GM21786 (cell line): ENCODE results near the gene INS.

Experiments
- ATAC-seq: cut with Tn5 transposase; IDR thresholded peaks from one replicate; pipeline ENCODE4 v1.9.1; 2021; ENCODE audit not compliant: unreplicated experiment

The INS gene

DNA sequence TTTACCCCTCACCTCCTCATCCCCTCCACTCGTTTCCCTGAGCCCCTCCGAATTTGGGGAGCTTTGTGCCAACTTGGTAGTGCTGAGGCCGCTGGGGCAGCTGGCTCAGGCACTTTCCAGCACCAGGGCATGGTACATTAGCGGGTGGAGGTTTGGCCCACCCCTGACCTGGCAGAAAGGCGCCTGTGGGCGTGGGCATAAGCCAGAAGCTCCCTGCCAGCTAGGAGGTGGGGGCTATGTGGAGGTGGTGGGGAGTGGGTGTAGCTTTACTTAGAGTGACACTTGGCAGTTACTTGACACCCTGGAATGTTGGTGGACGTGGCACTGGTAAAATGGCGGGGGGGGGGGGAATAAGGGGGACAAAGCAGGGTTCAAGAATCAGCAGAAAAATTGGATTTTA lies 11.5 kb downstream of the INS start:
- no peak for ATAC-seq

DNA sequence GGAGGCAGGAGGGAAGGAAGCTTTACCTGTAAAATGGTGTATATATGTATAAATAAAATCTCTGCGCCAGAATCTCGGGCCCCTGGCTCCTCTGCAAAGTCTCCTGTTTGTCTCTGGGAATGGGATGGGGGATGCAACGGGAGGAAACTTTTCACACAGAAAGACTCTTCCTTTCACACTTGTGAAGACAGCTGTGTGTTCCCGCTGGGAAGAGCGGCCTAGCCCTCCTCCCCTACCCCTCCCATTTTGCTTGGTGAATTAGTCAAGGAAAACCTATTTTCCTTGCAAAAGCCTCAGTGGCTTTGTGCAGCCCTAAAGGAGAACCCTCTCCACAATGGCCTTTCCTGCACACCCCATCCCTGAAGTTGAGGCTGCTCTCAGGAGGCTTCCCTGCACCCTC lies 12.4 kb downstream of the INS start:
- ATAC-seq, result no peak

DNA sequence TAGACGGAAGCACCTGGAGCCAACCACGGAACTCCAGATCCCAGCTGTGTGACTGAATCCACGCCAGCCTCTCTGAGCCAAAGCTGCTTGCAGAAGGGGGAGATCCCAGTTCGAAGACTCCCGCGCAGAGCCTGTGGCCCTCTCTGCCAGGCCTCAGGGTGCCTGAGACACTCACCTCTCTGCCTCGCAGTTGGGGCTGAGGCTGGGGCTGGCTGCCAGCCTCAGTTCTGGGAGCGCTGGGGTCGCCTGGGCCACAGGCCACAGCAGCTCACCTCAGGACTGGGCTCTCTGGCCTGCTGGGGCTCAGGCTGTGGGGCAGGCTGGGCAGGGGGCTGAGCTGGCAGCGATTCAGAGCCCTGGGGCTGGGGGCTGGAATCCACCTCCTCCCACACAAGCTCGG lies 13.6 kb downstream of the INS start:
- no peak for ATAC-seq

DNA sequence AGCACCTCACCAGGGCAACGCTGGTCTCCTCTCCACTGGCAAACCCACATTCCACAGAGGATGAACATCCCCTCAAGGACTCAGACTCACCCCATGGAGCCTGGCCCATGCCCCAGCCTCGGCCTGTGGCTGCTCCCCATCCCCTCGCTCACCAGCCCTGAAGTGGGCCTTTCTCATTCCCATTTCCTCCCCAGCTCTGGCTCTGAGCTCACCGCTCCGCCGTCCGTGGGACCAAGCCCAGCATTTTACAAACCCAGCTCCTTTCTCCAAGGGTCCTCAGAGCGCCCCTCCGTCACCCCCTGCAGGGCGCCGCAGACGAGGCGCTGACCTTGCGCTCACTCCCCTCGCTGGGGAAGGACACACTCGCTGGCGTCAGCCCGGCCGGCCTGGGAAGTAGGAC lies 15.0 kb downstream of the INS start:
- ATAC-seq, result no peak

DNA sequence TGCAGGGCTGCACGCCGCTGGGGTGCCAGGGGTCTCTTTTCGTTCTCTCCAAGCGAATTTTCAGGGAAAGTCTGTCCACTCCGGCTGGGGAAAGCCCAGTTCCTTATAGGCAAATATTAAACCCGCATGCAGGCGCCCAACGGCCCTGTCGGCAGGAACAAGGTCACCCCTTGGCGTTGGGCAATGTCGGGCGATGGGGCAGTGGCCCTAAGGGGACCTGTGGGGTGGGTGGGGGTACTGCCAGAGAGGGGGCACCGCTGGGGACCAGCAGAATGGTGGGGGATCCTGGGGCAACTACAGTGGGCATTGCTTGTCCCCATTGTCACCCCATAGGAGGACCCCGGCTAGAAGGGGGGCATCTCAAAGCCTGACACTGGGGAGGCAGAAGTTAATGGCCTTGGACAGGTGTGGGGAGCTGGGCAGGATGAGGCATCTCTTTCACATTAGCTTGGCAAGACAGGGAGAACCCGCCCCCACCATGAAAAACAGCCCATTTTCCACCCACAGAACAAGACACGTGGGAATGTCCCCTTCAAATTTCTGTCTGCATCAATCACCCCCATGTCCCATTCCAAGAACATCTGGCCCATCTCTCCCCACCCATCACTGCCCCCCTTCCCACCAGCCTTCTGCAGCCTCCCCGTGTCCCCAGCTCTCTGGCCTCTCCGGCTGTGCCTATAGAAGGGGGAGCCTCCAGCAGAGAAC lies 16.3 kb downstream of the INS start:
- no peak for ATAC-seq

DNA sequence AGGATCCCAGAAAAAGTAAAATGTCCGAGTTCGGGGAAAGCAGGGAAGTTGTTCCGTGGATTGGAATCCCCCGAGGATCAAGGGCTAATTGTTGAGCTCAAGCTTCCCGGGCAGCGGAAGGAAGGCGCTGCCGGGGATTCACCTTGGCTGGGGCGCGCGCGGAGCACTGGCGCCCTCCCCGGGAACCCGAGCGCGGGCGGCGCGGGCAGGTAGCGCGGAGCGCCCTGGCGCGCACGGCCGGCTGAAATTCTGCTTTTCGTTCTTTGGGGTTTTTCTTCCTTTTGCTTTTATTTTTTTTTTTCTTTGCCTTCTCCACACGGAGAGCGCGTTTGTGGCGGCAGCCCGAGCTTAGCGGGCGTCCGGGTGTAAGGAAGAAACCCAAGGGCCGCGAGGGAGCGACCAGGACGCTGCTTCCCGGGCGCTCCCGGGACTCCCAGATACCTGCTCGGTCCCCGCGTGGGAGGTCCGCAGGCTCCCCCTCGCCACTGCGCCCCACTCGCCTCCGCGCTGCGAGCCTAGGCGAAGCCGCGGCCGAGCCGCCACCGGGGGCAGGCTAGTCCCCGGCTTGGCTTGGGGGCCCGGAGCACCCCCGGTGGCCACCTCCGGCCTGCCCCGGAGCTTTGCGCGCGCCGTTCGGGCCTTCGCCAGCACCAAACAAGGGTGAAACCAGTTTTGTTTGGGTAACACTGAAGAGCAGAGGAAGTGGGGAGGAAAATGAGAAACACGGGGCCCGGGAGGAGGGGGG lies 17.0 kb downstream of the INS start:
- no peak for ATAC-seq

DNA sequence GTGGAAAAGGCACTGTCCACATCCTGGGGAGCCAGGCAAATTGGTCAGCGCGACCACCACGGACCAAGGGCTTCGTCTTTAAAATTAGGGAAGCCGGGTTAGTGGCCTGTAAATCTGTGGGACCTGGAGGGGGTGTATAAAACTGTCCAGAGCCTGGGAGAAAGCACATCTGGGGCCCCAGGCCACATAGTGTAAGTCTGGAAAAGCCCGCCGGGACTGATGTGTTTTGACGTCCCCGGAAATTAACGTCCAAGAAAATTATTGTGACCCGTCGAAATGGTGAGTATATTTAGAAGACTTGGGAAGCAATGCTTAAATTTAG lies 17.6 kb downstream of the INS start:
- ATAC-seq, result no peak

DNA sequence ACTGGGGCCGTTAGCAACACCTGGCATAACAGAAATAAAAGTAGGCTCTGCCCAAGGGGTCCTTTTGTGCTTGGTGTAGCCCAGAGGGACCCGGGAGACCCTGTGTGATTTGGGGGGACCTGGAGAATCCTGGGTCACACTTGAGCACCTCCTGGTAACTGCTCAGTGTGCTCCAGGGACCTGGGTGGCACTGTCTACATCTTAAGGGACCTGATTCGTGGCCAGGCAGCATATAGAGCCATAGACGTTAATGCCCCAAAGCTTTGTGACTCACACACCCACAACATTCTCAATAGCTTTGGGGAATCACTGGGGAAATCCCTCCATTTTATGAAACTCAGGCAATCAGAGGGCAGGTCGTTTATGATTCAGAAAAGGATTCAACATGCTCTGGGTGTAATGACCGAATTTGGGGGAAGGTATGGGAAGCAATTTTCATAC lies 18.2 kb downstream of the INS start:
- no peak for ATAC-seq

DNA sequence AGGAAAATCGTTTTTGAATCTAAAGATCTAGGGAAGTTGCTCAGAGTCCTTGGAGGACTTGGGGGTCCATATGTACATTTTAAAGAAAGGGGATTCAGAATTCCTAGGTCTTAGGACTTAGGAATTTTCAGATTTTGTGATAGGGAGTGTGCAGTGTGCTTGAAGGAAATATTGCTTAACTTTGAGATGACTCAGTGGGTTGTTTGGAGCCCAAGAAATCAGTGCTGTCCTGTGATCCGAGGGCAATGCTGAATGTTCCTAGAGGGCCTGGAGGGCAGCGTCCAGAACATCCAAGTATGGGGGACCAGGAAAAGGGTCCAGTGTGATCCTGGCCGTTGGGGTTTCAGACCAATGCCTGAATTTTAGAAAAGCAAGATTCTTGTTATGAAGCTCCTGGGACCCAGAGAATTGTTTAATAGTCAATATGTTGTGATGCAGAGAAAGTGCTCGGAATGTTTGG lies 18.7 kb downstream of the INS start:
- ATAC-seq, result no peak

DNA sequence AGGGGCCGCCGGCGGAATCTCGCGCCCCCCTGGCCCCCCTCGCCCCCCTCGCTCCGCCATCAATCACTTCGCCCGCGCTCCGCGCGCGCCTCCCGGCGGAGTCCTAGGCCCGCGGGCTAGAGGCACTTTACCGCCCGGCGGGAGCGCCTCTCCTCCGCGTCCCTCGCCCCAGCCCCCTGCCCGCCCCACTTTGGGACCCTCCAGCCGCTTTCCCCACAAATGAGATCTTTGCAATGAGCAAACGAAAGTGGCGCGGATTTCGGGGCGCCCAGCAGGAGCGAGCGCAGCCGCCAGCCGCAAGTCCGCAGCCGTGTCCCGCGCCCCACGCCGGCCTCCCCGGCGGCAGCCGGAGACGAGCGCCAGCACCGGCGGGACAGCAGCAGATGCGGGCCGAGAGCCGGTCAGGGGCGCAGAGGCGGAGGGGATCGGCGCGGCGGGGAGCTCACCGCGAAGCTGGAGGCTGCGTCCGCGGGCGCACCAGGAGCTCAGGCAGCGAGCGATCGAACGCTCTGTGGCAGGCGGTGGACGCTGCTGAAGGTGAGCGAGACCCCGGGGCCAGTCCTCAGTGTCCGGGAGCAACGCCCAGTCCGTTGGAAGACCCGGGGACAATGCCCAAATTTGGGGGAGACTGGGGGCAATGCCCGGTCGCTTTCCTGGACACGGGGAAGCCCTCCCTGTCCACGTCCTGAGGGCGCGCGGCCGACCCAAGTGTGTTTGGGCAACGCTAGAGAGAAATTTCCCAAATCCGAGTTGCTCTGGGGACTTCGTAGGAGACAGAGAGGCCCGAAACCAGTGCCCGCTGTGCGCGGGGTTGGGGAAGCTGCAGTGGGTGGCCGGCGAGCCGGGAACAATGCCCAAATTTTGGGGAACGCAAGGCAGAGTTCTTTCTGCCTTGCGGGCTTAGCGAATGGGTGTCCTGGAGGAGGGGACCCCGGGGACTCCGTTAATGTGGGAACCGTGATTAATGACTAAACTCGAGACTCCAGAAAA lies 20.3 kb downstream of the INS start:
- ATAC-seq, result no peak

DNA sequence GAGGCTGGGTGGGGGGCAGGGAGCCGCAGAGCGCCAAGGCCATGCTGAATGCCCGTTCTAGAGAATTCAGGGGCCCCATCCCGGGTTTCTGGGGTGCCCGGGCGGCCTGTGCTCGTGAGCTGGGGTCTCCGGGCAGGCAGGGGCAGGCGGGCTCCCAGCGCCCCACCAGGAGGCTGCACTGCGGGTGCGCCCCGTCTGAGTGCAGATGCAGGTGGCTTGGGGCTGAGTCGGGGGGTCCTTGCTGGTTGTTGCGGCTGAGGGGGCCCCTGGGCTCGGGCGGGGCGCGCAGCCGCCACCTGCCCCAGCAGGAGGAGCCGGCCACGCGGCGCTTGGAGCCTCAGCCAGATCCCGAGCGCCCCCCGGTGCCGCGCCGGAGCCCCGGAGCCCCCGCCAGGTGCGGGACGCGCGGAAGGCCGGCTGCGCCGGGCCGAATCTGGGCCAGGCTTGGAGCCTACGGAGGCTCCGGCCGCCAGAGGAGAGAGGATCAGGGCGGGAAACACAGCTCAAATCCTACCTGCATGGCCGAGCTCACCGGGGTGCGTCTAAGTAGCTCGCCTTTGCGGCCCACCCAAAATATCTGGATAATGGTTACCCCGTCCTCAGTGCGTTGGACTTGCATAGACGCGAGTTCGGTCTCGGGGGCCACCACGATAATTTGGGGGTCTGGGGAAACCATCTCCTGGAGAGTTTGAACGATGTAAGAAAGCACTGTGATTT lies 21.2 kb downstream of the INS start:
- no peak for ATAC-seq

DNA sequence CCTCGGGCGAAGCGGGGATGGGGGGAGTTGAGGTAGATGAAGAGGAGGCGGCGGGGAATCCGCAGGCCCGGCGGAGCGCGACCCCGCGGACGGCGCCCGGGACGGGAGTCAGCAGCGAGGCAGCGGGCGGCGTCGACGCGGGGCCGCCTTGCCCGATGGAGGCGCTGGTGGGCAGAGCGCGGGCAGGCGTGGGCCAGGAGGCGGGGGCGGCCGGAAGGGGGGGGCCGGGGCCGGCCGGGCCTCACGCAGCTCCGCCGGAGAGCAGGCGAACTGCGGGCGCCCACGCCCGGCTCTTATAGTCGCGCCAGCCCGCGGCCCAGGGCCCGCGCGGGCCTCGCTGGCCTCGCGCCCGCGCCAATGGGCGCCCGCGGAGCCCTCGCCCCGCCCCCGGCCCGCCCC lies 21.9 kb downstream of the INS start, which contains the start of gene IGF2:
IGF2 (minus strand) TSS at position 267 of the 399 bp plus-strand sequence. CDS start 3,866 bp downstream, outside the sequence.
- no peak for ATAC-seq

DNA sequence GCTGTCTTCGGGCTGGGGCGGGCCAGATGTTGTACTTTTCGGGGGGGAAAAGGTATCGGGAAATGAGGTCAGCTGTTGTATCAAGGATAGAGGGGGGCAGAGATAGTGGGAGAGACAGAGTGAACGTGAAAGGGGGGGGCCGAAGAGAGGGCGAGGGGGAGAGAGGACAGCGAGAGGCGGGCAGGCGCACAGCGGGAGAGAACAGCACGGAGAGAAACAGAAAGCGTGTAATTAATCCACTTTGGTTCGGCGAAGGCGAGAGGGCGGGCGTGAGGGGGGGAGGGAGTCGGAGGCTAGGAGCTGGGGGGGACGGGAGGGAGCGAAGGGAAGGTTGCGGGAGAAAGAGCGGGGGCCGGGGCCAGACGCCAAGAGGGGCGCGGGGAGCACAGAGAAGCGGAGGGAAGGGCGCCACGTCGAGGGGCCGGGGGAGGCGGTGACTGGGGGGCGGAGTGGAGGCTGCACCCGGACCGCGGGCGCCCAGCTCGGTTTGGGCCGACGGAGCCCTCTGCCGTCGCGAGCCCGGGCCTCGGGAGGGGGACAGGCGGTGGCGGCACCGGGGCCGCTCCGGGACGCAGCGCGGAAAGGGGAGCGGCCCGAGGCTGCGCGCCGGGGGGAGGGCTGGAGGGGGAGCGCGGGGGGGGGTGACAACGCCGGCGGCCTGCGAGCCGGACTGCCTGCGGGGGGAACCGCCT lies 22.4 kb downstream of the INS start:
- no peak for ATAC-seq

DNA sequence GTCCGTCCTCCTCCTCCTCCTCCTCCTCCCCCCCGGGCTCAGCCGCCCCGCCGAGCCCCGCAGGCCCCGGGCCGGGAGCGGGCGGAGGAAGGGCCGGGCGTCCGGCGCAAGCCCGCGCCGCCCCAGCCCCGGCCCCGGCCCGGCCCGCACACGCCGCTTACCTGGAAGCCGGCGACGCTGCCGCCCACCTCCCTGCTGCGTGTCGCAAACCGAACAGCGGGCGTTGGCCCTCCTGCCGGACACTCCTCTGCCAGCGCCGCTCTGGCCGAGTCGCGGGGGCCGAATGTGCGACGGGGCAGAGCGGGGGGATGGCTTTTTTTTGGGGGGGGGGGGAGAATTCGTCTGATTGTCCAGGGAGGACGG lies 23.0 kb downstream of the INS start:
- ATAC-seq, result no peak

DNA sequence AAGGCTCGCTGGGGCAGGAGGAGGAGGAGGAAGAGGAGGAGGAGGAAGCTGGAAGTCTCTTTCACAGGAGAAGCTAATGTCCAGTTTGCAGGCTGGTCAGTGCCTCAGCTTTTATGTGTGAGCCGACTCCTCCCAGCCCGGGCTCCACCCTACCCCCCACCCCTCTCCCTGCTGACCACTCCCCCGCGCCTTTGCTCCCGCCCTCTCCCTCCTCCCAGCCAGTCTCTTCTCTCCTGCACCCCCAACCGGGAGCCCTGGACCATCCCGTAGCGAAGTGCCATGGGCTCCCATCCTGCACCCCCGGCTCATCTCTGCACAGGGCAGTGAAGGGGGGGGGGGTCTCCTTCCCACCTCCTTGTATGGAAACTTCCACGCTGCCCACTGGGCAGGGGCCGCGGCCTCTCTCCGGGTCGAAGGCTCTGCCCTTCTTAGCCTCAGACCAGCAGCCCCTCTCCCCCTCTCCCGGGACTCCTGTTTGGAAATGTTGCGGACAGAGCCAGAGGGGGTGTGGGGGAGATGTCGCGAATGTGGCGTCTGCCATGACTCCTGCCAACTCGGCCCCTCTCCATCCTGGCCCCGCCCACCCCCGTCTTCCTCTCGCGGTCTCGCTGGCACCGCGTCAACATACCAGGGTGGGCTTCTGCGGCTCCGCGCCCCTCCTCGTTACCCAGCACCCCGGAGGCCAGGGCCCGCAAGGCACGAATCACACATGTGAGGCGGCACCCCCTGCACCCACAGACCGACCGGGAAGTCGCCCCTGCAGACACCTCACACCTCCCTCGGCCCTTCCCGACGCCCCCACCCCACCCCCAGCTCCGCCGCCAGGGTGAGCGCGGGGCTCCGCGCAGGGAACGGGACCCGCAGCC lies 23.6 kb downstream of the INS start:
- no peak for ATAC-seq

DNA sequence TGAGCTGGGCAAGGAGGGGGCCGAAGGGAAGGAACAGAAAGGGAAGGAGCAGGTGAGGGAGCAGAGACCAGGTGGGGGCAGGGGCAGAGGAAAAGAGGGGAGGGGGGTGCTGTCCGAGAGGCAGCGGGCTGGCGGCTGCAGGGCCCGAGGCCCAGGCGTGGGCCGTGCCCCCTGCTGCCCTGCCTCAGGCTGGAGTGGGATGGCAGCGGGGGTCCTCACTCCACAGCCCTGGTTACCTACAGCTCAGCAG lies 24.1 kb downstream of the INS start:
- no peak for ATAC-seq

DNA sequence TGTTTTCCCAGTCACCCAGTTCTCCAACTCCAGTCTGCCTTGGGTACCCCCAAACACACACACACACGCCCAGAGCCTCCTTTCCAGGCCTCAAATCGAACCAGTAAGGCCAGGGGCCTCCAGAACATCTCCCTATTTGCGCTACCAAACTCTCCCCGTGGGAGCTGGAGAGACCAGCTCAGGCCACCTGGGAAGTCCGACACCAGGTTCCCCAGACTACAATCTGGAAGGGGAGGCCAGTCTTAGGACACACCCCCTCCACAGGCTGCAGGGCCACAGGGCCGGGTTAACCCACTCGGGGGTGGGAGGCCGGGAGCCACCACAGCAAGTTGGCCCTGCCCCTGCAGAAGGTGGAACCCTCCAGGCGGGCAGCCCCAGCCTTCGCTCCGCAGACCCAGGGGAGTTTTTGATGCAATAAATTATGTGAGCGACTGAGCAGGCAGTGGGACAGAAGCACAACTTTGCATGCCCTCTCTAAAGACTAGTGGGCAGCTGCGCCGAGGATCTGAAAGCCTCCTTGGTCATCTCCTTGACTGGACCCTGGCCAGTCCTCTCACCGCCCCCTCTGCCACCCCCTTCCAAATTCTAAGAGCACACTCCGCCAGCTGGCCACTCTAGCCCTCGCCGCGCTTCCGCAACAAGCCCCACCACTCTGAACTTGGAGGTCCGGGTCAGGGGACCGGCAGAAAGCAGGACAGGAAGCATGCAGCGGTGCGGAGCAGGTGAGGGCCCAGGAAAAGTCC lies 24.6 kb downstream of the INS start:
- ATAC-seq, result no peak

DNA sequence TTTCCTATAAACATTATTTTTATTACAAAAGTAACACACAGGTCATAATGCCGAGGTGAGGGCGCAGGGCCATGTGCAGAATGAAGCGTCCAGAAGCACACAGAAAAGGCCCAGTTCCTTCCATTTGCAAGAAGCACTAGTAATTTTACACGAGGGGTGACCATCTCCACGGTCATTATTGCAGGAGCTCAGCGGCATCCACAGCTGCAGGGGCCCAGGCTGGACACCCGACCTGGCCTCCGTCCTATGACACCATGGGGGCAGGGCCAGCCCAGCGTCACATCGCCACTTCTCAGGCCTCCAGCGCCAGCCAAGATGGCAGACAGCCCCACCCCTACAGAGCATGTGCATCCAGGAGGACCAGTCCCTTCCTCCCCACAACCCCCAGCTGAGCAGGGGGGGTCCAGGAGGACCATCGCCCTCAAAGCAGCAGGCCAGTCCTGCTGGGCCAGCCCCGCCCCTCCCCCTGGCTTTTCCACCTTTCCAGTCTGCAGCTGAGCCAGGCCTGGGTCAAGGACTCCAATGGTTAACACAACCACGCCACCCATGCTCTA lies 25.3 kb downstream of the INS start:
- ATAC-seq, result no peak
